Mesendoderm (in vitro differentiated cells): ENCODE measurements around the gene DGAT2.

ENCODE experiments used
- DNase-seq: peaks from one replicate; pipeline ENCODE4 v3.0.0; 2013
- H2AK5ac ChIP-seq: 2 replicates; pipeline ENCODE4 v1.6.1; 2013; ENCODE audit warnings: low read length, inconsistent platforms
- H2BK120ac ChIP-seq: 2 replicates; pipeline ENCODE4 v1.6.1; 2013; ENCODE audit warnings: low read depth, mild to moderate bottlenecking, low read length, moderate library complexity, mixed read lengths
- H2BK15ac ChIP-seq: replicated peaks from 2 replicates; pipeline ENCODE4 v1.6.1; 2013; ENCODE audit warnings: low read depth, mild to moderate bottlenecking, moderate library complexity
- H2BK5ac ChIP-seq: 2 replicates; pipeline ENCODE4 v1.6.1; 2013; ENCODE audit warnings: low read length, inconsistent platforms
- H3K18ac ChIP-seq: 2 replicates; pipeline ENCODE4 v1.6.1; 2013; ENCODE audit warnings: mild to moderate bottlenecking, low read length, mixed read lengths
- H3K23ac ChIP-seq: one replicate; pipeline ENCODE4 v1.6.1; 2013; ENCODE audit warnings: low read length
- H3K27ac ChIP-seq: 2 replicates; pipeline ENCODE4 v1.5.1; 2013; ENCODE audit warnings: low read depth, mild to moderate bottlenecking, inconsistent platforms, low read length, moderate library complexity
- H3K27me3 ChIP-seq: 2 replicates; pipeline ENCODE4 v1.6.1; 2013; ENCODE audit warnings: low read length, control low read depth, mild to moderate bottlenecking, inconsistent platforms; ENCODE audit not compliant: insufficient read depth, poor library complexity
- H3K36me3 ChIP-seq: 2 replicates; pipeline ENCODE4 v1.6.1; 2013; ENCODE audit warnings: low read length, inconsistent platforms; ENCODE audit not compliant: control insufficient read depth, insufficient read depth
- H3K4ac ChIP-seq: one replicate; pipeline ENCODE4 v1.6.1; 2013; ENCODE audit warnings: low read depth, mild to moderate bottlenecking, low read length, moderate library complexity
- H3K4me1 ChIP-seq: 2 replicates; pipeline ENCODE4 v1.6.1; 2013; ENCODE audit warnings: low read depth, low read length, inconsistent platforms; ENCODE audit not compliant: control insufficient read depth
- H3K4me2 ChIP-seq: 2 replicates; pipeline ENCODE4 v1.6.1; 2013; ENCODE audit warnings: low read length
- H3K4me3 ChIP-seq: 2 replicates; pipeline ENCODE4 v1.5.1; 2013; ENCODE audit warnings: mild to moderate bottlenecking, low read length
- H3K56ac ChIP-seq: one replicate; pipeline ENCODE4 v1.6.1; 2013; ENCODE audit warnings: low read length
- H3K79me1 ChIP-seq: 2 replicates; pipeline ENCODE4 v1.6.1; 2013; ENCODE audit warnings: low read length, inconsistent platforms
- H3K79me2 ChIP-seq: 2 replicates; pipeline ENCODE4 v1.6.1; 2013; ENCODE audit warnings: mild to moderate bottlenecking, low read length; ENCODE audit not compliant: control insufficient read depth, insufficient read depth
- H3K9ac ChIP-seq: 2 replicates; pipeline ENCODE4 v1.6.1; 2013; ENCODE audit warnings: low read length, inconsistent platforms
- H4K5ac ChIP-seq: one replicate; pipeline ENCODE4 v1.6.1; 2013; ENCODE audit warnings: low read length
- H4K8ac ChIP-seq: one replicate; pipeline ENCODE4 v1.6.1; 2013; ENCODE audit warnings: low read depth, mild to moderate bottlenecking, control low read depth, low read length, moderate library complexity
- WGBS: extraction: QIAGEN DNeasy Blood & Tissue Kit; methylation state at CpG from one replicate; pipeline ENCODE4 v1.1.7; 2013; ENCODE audit warnings: low lambda C conversion rate, missing lambda C conversion rate; ENCODE audit not compliant: insufficient coverage; ENCODE audit errors: extremely low coverage; 5-methylcytosine and 5-hydroxymethylcytosine counted together

Gene DGAT2

GRCh38 chr11:75823415-75823814 is 54.8 kb downstream of the DGAT2 start:
- Histone ChIP-seq H2BK120ac (no peak overlapping the region), H3K4ac (no peak overlapping the region), H3K27ac (no peak overlapping the region), H3K9ac (no peak overlapping the region), H3K79me1 (peaks cover 3% of the 10 kb centered on the region), H3K23ac (no peak overlapping the region), H3K4me1 (no peaks in the 10 kb centered on the region), H4K8ac (no peak overlapping the region), H2AK5ac (no peak overlapping the region), H3K4me3 (no peak overlapping the region), H3K4me2 (no peak overlapping the region), H3K36me3 (no peaks in the 10 kb centered on the region), H3K56ac (no peak overlapping the region), H3K79me2 (no peaks in the 10 kb centered on the region), H2BK15ac (no peak overlapping the region), H4K5ac (no peak overlapping the region), H2BK5ac (no peak overlapping the region), H3K27me3 (no peaks in the 10 kb centered on the region), H3K18ac (no peak overlapping the region)
- WGBS: no CpG with 5 or more reads among the region's 4 CpGs
- DNase-seq: no peak

GRCh38 chr11:75823946-75824345 is 55.4 kb downstream of the DGAT2 start:
- no CpG with 5 or more reads among the region's 4 CpGs for WGBS

GRCh38 chr11:75826461-75827230 is 58.1 kb downstream of the DGAT2 start:
- Histone ChIP-seq H3K18ac (no peak overlapping the region), H3K79me1 (peaks cover 5% of the 10 kb centered on the region), H3K4me1 (no peaks in the 10 kb centered on the region), H4K8ac (no peak overlapping the region), H2BK15ac (no peak overlapping the region), H3K27me3 (no peaks in the 10 kb centered on the region), H2BK120ac (no peak overlapping the region), H3K56ac (no peak overlapping the region), H3K36me3 (no peaks in the 10 kb centered on the region), H3K9ac (no peak overlapping the region), H3K4ac (no peak overlapping the region), H3K4me3 (no peak overlapping the region), H3K27ac (no peak overlapping the region), H3K79me2 (no peaks in the 10 kb centered on the region), H2BK5ac (no peak overlapping the region), H4K5ac (no peak overlapping the region), H3K4me2 (no peak overlapping the region), H3K23ac (no peak overlapping the region), H2AK5ac (no peak overlapping the region)
- DNase-seq: peak; percentile 37
- no CpG with 5 or more reads among the region's 4 CpGs for WGBS

More at GRCh38 chr11:75823946-75824345, 55.4 kb downstream of the DGAT2 start:
- H3K56ac ChIP-seq: no peak overlapping the region
- no peak overlapping the region for H3K4me2 ChIP-seq
- no peak overlapping the region for H3K23ac ChIP-seq
- H2BK15ac ChIP-seq: no peak overlapping the region
- H3K4ac ChIP-seq: no peak overlapping the region
- no peak overlapping the region for H3K4me3 ChIP-seq
- no peaks in the 10 kb centered on the region for H3K79me2 ChIP-seq
- no peak overlapping the region for H4K5ac ChIP-seq
- H3K36me3 ChIP-seq: no peaks in the 10 kb centered on the region
- no peak overlapping the region for H3K9ac ChIP-seq
- H4K8ac ChIP-seq: no peak overlapping the region
- H2BK120ac ChIP-seq: no peak overlapping the region
- no peak overlapping the region for H2AK5ac ChIP-seq
- H3K18ac ChIP-seq: no peak overlapping the region
- H3K79me1 ChIP-seq: peaks cover 3% of the 10 kb centered on the region
- H3K27me3 ChIP-seq: no peaks in the 10 kb centered on the region
- H3K4me1 ChIP-seq: no peaks in the 10 kb centered on the region
- no peak overlapping the region for H3K27ac ChIP-seq
- no peak overlapping the region for H2BK5ac ChIP-seq
- no peak for DNase-seq

GRCh38 chr11:75827562-75827961 is 59.0 kb downstream of the DGAT2 start:
- Histone ChIP-seq H3K79me1 (peaks cover 5% of the 10 kb centered on the region), H4K8ac (no peak overlapping the region), H3K23ac (no peak overlapping the region), H3K4ac (no peak overlapping the region), H3K4me2 (no peak overlapping the region), H3K36me3 (no peaks in the 10 kb centered on the region), H3K56ac (no peak overlapping the region), H2BK15ac (no peak overlapping the region), H3K4me3 (no peak overlapping the region), H3K27ac (no peak overlapping the region), H2AK5ac (no peak overlapping the region), H3K27me3 (no peaks in the 10 kb centered on the region), H2BK120ac (no peak overlapping the region), H3K18ac (no peak overlapping the region), H3K4me1 (no peaks in the 10 kb centered on the region), H4K5ac (no peak overlapping the region), H3K9ac (no peak overlapping the region), H2BK5ac (no peak overlapping the region), H3K79me2 (no peaks in the 10 kb centered on the region)
- no peak for DNase-seq
- no CpG with 5 or more reads among the region's 5 CpGs for WGBS

- Histone ChIP-seq H3K27ac (no peak overlapping the region), H3K27me3 (no peaks in the 10 kb centered on the region), H3K4me3 (no peak overlapping the region), H3K4me2 (no peak overlapping the region), H3K23ac (no peak overlapping the region), H2BK15ac (no peak overlapping the region), H3K4ac (no peak overlapping the region), H3K36me3 (no peaks in the 10 kb centered on the region), H3K4me1 (no peaks in the 10 kb centered on the region), H2BK120ac (no peak overlapping the region), H4K8ac (no peak overlapping the region), H2BK5ac (no peak overlapping the region), H3K79me2 (no peaks in the 10 kb centered on the region), H3K18ac (no peak overlapping the region), H4K5ac (no peak overlapping the region), H3K56ac (no peak overlapping the region), H3K79me1 (peaks cover 1% of the 10 kb centered on the region), H3K9ac (no peak overlapping the region), H2AK5ac (no peak overlapping the region)
- no CpG with 5 or more reads among the region's 6 CpGs for WGBS
- DNase-seq: no peak
Measured at GRCh38 chr11:75831915-75832502, 63.4 kb downstream of the DGAT2 start.
